HG02588 (cell line): ENCODE results near the gene FRZB.
"Not testable (repeated sequence)": the region's sequence is repeated elsewhere in the genome, so short reads cannot be mapped to it uniquely, and the experiment has no call there.

ENCODE experiments used
- ATAC-seq: cut with Tn5 transposase; IDR thresholded peaks from one replicate; pipeline ENCODE4 v1.9.1; 2021; ENCODE audit warnings: mild to moderate bottlenecking, moderate library complexity; ENCODE audit not compliant: unreplicated experiment

FRZB gene, protein sequence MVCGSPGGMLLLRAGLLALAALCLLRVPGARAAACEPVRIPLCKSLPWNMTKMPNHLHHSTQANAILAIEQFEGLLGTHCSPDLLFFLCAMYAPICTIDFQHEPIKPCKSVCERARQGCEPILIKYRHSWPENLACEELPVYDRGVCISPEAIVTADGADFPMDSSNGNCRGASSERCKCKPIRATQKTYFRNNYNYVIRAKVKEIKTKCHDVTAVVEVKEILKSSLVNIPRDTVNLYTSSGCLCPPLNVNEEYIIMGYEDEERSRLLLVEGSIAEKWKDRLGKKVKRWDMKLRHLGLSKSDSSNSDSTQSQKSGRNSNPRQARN

DNA sequence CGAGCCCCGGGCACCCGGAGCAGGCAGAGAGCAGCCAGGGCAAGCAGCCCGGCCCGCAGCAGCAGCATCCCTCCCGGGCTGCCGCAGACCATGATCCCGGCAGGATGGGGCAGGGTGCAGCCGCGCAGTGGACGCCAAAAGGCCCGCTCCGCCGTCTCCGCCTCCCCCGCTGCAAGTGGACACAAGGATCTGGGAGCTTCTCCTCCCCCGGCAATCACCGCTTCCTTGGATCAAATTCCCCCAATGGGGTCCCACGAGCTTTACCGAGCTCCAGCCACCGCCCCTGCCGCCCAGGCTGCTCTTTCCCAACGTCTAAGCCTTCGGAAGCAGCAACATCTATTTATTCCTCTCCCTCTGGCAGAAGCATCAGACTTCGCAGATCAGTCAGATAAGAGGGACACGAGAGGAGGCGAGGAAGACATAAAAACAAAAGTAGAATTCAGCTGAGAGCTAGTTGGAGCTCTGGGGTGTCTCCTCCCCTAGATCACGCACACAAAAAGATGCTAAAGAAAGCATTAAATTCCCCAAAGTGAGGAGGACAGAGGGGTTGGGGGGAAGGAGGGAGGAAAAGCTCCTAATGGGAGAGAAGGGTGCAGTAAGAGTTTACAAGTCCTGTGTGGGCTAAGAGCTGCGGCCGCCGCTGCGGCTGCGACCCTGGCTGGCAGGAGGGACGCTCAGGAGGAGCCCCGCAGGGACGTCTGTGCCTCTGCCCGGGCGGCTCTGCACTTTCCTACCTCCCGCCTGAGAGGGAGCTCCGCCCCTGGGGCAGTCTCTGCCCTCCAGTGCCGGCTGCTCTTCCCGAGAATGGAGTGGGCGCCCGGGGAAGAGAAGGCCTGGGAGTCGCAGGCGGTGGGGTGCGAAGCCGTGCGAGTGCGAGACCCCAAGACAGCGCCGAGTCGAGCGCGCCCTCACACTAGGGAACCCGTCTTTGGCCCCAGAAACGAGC is at the start of gene FRZB:
FRZB (minus strand) TSS at position 177 of the 946 bp plus-strand sequence; CDS start at position 92, 85 bp downstream.
- ATAC-seq = peak; percentile 57

DNA sequence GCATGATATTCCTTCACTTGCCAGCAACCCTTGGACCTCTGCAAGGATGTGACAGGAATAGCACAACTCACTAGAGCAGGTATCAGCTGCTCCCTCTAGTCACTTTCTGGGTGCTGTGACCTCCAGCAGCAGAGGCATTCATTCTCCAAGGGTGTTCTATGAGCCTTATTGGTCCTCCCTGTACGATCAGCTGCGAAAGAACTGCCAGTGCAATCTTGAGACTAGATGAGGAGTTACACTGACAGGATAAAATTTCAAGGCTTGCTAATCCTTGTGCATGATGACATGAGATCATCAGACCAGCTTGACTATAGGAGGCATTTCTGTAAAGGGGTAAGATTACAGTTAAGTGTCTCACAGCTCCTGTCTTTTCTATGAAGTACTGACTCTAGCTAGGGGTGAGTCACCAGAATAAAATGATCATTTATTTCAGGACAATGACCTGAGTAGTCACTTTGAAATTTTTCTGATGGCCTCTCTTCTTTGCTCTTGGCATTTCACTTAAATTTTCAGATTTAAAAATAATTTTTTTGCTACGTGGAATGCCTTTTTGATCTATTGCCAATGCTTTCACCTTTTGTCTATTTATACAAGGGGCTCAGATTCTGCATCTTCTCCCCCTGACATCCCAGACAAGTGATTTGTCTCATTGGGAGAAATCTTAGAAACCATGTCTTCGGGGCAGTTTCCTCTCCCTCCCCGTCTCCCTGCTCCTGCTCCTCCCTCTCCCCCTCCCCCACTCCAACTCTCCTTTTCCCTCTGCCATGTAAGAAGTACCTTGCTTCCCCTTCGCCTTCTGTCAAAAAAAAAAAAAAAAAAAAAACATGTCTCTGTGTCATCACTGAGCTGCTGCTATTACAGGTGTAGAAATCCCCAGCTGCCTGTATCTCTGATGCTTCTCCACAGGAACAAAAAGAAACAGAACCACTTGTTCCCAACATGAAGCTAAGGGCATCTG is 49.2 kb upstream of the FRZB start:
- ATAC-seq = no peak

GRCh38 chr2:182914852-182915251 is 48.4 kb upstream of the FRZB start:
- no peak for ATAC-seq

DNA sequence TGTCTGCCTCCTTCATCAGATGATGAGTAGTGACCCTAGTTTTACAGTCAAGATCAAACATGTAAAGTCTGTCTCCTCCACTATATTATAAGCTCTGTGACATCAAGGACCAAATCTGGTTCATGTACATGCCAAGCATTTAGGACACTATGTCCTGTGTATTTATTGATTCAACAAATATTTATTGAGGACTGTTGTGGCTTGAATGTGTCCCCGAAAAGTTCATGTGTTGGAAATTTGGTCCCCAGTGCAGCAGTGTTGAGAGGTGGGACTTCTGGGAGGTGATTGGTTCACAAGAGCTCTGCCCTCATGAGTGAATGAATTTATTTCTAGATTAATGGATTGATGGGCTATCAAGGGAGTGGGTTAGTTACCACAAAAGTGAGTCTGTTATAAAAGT is 46.6 kb upstream of the FRZB start:
- ATAC-seq = no peak

DNA sequence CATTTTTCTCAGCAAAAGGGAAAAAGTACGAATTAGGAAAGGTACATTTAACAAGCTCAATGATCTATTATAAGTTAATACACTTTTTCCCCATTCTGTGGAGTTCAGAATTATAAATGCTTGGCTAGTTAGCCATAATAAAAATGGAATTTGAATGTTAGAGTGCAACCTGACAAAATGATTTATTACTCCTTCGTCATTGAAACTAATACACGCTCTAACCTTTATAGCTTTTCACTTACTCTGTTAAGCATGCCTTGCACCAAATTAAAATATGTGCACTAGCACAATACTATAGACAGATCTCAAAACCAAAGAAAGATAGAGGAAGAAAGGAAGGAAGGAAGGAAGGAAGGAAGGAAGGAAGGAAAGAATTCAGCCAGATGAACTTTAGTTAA is 46.1 kb upstream of the FRZB start:
- no peak for ATAC-seq

GRCh38 chr2:182911813-182912517 is 45.5 kb upstream of the FRZB start:
- no peak for ATAC-seq

DNA sequence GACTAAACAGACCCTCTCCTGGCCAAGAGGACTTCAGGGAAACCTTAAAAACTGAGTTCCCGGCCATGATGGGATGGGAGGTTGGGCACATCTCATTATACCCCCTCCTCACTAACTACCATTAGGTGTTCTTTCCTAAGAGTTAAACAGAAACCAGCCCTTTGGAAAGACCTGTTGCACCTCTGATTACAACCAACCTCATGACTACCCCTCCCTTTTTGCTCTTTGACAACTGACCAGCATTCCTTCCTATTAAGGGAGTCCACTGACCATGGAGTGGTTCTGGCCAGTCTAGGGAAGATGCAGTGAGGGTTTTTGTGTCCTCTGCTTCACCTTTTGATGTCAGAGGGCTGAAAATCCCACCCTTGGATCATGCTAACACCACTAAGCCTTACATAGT is 44.5 kb upstream of the FRZB start:
- ATAC-seq = no peak

- no peak for ATAC-seq
Observed at GRCh38 chr2:182907081-182907830, 40.8 kb upstream of the FRZB start.

- no peak for ATAC-seq
Observed at GRCh38 chr2:182906454-182906853, 40.0 kb upstream of the FRZB start.

DNA sequence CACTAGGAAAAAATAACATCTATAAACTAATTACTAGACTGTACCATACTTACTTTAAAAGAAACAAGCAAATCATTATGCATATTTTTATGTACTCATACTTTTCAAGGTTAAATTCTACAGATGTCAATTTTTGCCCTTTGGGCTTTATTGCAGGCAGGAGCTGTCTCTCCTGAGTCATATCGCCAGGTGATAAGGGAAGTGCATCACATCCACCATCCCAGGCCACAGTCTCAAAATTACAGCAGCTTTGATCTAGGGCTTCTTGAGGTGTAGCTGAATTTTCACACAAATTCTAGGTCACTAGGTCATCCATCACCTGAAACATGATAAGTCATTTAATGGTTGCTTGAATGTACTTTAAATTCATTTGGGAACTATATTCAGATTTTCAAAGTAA is 38.4 kb upstream of the FRZB start:
- ATAC-seq = no peak

GRCh38 chr2:182903566-182903965 is 37.1 kb upstream of the FRZB start:
- ATAC-seq = no peak

- no peak for ATAC-seq
Observed at GRCh38 chr2:182901748-182902147, 35.3 kb upstream of the FRZB start.

DNA sequence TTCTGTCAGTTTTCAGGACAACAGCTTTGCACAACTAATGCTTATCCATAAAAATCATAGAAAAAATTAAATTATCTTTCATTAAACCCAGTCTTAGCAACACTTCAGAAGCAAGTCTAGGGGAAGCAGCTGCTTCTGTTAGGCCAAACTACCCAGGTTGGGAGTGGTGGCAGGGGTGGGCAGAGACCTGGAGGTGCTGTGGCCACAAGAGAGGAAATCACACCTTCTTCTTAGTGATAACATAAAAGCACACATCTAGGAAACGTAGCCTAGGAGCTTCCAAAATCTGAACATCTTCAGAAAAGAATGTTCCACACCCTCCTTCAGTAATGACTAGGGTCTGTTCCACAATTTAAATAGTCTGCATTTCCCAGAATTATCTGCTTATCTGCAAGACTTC is 32.3 kb upstream of the FRZB start:
- ATAC-seq = no peak

GRCh38 chr2:182897137-182897536 is 30.7 kb upstream of the FRZB start:
- no peak for ATAC-seq

DNA sequence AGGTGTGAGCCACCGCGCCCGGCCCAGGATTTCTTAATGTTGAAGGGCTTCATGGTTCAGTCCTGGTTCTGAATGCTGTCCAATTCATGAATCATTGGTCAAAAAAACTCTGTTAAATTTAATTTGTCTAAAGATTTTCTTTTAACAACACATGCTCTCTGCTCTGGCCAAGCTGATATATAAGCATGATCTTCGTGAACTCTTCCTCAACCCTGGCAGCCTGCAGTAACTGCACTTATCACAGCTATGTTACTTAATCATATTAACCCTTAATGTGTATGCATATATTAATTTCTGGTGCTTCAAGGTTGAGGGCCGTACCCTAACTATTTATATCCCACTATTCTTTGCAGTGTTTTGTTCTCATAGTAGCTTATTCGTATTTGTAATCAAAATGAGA is 29.4 kb upstream of the FRZB start:
- no peak for ATAC-seq

DNA sequence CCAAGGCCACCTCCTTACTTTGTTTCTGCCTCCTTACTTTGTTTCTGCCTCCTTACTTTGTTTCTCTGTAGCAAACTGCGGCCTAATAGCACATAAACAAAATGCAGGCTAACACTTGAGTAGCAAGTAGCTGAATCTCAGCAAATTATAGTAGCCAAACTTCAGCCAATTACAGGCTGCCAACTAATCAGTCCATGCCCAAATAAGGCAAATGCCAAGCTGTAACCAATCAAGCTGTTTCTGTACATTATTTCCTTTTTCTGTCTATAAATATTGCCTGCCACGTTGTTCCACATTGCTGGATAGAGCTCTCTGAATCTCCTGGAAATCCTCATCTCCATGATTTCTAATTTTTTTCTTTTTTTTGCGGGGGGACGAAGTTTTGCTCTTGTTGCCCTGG is 28.7 kb upstream of the FRZB start:
- no peak for ATAC-seq

DNA sequence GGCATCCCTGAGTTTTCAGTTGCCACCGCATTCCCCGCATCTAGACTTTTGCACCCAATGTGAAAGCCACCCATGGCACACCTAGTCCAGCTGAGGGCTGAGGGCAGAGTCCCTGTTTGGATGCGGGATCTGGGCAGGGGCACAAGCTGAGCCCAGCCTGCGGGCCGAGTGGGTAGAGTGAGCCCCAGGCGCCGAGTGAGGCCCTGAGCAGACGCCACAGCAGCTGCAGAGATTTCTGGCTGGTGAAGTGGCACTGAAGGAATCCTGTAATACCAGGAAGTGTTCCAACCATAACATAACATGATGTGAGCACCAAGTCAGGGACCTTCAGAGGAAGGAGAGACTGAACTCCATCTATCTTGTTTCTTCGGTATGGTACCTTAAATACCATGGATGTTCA is 27.7 kb upstream of the FRZB start:
- ATAC-seq = no peak

- no peak for ATAC-seq
Observed at GRCh38 chr2:182893666-182894065, 27.2 kb upstream of the FRZB start.

GRCh38 chr2:182893035-182893434 is 26.6 kb upstream of the FRZB start:
- ATAC-seq = not testable (repeated sequence)

GRCh38 chr2:182891611-182892010 is 25.2 kb upstream of the FRZB start:
- ATAC-seq = no peak
